ENCODE measurements around the gene JPT2.
"Not testable (repeated sequence)": the region's sequence is repeated elsewhere in the genome, so short reads cannot be mapped to it uniquely, and the experiment has no call there.

The JPT2 gene

DNA sequence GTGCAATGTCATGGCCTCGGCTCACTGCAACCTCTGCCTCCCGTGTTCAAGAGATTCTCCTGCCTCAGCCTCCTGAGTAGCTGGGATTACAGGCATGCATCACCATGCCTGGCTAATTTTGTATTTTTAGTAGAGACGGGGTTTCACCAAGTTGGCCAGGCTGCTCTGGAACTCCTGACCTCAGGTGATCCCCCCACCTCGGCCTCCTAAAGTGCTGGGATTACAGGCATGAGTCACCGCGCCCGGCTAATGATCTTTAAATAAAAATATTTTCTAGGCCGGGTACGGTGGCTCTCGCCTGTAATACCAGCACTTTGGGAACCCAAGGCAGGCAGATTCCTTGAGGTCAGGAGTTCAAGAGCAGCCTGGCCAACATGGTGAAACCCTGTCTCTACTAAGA is 40.2 kb downstream of the JPT2 start:
- CTCF ChIA-PET, result interaction anchor here (1.9 kb wide), 1 partner anchor 13 kb away, joined by 9 read pairs; the partner anchor contains the start of gene MAPK8IP3
- H3K4me3 ChIP-seq (ENCODE audit: low read depth, low read length); POLR2A ChIA-PET: not testable (repeated sequence)

DNA sequence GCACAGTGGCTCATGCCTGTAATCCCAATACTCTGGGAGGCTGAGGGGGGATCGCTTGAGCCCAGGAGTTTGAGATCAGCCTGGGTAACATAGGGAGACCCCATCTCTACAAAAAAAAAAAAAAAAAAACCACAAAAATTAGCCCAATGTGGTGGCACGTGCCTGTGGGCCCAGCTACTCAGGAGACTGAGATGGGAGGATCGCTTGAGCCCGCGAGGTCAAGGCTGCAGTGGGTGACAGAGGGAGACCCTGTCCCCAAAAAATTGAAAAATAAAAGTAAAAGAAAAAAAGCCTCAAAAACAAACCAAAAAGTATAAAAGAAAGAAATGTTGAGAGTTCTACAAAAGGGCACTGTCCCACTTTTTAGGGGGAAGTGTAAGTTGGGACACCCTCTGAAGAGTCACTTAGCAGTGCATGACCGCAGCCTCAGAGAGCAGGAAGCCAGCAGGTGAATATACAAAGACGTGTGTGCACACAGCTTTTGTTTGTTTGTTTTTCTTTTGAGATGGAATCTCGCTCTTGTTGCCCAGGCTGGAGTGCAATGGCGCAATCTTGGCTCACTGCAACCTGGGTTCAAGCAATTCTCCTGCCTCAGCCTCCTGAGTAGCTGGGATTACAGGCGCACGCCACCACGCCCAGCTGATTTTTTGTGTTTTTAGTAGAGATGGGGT is 41.6 kb downstream of the JPT2 start:
- H3K27ac ChIP-seq (ENCODE audit: extremely low read depth, low read depth, low read length); H3K4me1 ChIP-seq (ENCODE audit: control insufficient read depth, insufficient read depth, low read length); H3K9me3 ChIP-seq (ENCODE audit: control insufficient read depth, insufficient read depth, low read depth, low read length); H3K4me3 ChIP-seq (ENCODE audit: low read depth, low read length); H3K36me3 ChIP-seq (ENCODE audit: control insufficient read depth in 2 of 2, insufficient read depth in 1 of 2, low read length in 2 of 2): not testable (repeated sequence)
- CTCF ChIA-PET, result interaction anchor here (0.6 to 1.9 kb wide), 3 partner anchors 13 to 514 kb away, joined by 3 to 9 read pairs (median 3); partner anchors contain the start of gene MAPK8IP3
- TF ChIP-seq ZIC2 (tag by site-specific recombination; IDR thresholded peaks at IDR 0.05) (peak; percentile 54), ZFP69B (tag by site-specific recombination; IDR thresholded peaks at IDR 0.05) (peak; percentile 61; the same call in 1 of the 2 replicates), BCL11A (tag by site-specific recombination; IDR thresholded peaks at IDR 0.05; ENCODE audit: low read depth) (peak; percentile 33; the same call in 1 of the 2 replicates), ZBTB8A (tag by site-specific recombination; IDR thresholded peaks at IDR 0.05) (peak; percentile 20; the same call in 1 of the 2 replicates), OSR2 (tag by site-specific recombination; IDR thresholded peaks at IDR 0.05) (peak; percentile 63; the same call in 1 of the 2 replicates), ZSCAN30 (tag by site-specific recombination; IDR thresholded peaks at IDR 0.05) (peak; percentile 98), ZNF600 (tag by site-specific recombination; IDR thresholded peaks at IDR 0.05) (0 out of 2 replicates have a peak, but pooled peaks have one; percentile 50), ZBTB7A (tag by site-specific recombination; IDR thresholded peaks at IDR 0.05; ENCODE audit: low read depth) (0 out of 2 replicates have a peak, but pooled peaks have one; percentile 31), ZBTB17 (tag by site-specific recombination; IDR thresholded peaks at IDR 0.05) (peak; percentile 64; the same call in 1 of the 2 replicates), KLF1 (tag by site-specific recombination; IDR thresholded peaks at IDR 0.05) (0 out of 2 replicates have a peak, but pooled peaks have one; percentile 23)
- TF ChIP-seq, protein P1, sequence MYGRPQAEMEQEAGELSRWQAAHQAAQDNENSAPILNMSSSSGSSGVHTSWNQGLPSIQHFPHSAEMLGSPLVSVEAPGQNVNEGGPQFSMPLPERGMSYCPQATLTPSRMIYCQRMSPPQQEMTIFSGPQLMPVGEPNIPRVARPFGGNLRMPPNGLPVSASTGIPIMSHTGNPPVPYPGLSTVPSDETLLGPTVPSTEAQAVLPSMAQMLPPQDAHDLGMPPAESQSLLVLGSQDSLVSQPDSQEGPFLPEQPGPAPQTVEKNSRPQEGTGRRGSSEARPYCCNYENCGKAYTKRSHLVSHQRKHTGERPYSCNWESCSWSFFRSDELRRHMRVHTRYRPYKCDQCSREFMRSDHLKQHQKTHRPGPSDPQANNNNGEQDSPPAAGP (tag by site-specific recombination; IDR thresholded peaks at IDR 0.05), result 0 out of 2 replicates have a peak, but pooled peaks have one; percentile 17
- TF ChIP-seq, protein P2, sequence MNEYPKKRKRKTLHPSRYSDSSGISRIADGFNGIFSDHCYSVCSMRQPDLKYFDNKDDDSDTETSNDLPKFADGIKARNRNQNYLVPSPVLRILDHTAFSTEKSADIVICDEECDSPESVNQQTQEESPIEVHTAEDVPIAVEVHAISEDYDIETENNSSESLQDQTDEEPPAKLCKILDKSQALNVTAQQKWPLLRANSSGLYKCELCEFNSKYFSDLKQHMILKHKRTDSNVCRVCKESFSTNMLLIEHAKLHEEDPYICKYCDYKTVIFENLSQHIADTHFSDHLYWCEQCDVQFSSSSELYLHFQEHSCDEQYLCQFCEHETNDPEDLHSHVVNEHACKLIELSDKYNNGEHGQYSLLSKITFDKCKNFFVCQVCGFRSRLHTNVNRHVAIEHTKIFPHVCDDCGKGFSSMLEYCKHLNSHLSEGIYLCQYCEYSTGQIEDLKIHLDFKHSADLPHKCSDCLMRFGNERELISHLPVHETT (tag by site-specific recombination; IDR thresholded peaks at IDR 0.05), result 0 out of 2 replicates have a peak, but pooled peaks have one; percentile 40
- TF ChIP-seq, protein P3, sequence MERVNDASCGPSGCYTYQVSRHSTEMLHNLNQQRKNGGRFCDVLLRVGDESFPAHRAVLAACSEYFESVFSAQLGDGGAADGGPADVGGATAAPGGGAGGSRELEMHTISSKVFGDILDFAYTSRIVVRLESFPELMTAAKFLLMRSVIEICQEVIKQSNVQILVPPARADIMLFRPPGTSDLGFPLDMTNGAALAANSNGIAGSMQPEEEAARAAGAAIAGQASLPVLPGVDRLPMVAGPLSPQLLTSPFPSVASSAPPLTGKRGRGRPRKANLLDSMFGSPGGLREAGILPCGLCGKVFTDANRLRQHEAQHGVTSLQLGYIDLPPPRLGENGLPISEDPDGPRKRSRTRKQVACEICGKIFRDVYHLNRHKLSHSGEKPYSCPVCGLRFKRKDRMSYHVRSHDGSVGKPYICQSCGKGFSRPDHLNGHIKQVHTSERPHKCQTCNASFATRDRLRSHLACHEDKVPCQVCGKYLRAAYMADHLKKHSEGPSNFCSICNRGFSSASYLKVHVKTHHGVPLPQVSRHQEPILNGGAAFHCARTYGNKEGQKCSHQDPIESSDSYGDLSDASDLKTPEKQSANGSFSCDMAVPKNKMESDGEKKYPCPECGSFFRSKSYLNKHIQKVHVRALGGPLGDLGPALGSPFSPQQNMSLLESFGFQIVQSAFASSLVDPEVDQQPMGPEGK (tag by site-specific recombination; IDR thresholded peaks at IDR 0.05), result 0 out of 2 replicates have a peak, but pooled peaks have one; percentile 16
- POLR2A ChIA-PET, result interaction anchor here (1.1 kb wide), 1 partner anchor 15 kb away, joined by 3 read pairs; no protein-coding TSS in a partner anchor

More for the DNA sequence above, 40.2 kb downstream of the JPT2 start:
- not testable (repeated sequence) for H3K9me3 ChIP-seq (ENCODE audit: control insufficient read depth, insufficient read depth, low read depth, low read length); H3K27ac ChIP-seq (ENCODE audit: extremely low read depth, low read depth, low read length); H3K36me3 ChIP-seq (ENCODE audit: control insufficient read depth in 2 of 2, insufficient read depth in 1 of 2, low read length in 2 of 2)
- TF ChIP-seq GLIS1 (tag by site-specific recombination; IDR thresholded peaks at IDR 0.05), result 0 out of 2 replicates have a peak, but pooled peaks have one; percentile 9
- TF ChIP-seq ZNF600 (tag by site-specific recombination; IDR thresholded peaks at IDR 0.05), result peak; percentile 55; the same call in 1 of the 2 replicates
- TF ChIP-seq, protein P3 (tag by site-specific recombination; IDR thresholded peaks at IDR 0.05), result 0 out of 2 replicates have a peak, but pooled peaks have one; percentile 26
- H3K4me1 ChIP-seq (ENCODE audit: control insufficient read depth, insufficient read depth, low read length), result peaks cover 11% of the 10 kb centered on the region
